HG03378 (cell line): ENCODE results near the gene FBXO22.

Experiments used
- ATAC-seq: cut with Tn5 transposase; IDR thresholded peaks from one replicate; pipeline ENCODE4 v1.9.1; 2021; ENCODE audit warnings: mild to moderate bottlenecking, moderate library complexity; ENCODE audit not compliant: unreplicated experiment

FBXO22 gene

GRCh38 chr15:75918135-75918534, 14.5 kb downstream of the FBXO22 start:
- ATAC-seq = no peak

DNA sequence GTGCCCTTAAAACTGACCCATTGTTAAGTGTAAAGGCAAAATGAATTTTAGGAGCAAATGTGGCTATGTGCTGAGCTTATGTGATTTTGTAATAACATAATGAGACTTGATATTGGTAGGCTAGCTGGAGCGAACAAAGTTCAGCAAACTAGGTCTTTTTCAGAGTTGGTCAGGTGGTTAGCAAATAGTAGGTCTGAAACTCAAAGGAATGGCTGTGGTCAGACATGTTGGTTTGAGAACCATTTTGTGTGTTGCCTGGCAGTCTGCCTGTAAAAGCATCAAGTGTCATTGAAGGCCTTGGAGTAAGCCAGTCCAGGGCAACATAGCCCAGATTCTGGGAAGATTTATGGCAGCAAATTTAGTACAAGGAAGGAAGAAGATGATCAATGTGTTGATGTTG, 16.4 kb downstream of the FBXO22 start:
- no peak for ATAC-seq

DNA sequence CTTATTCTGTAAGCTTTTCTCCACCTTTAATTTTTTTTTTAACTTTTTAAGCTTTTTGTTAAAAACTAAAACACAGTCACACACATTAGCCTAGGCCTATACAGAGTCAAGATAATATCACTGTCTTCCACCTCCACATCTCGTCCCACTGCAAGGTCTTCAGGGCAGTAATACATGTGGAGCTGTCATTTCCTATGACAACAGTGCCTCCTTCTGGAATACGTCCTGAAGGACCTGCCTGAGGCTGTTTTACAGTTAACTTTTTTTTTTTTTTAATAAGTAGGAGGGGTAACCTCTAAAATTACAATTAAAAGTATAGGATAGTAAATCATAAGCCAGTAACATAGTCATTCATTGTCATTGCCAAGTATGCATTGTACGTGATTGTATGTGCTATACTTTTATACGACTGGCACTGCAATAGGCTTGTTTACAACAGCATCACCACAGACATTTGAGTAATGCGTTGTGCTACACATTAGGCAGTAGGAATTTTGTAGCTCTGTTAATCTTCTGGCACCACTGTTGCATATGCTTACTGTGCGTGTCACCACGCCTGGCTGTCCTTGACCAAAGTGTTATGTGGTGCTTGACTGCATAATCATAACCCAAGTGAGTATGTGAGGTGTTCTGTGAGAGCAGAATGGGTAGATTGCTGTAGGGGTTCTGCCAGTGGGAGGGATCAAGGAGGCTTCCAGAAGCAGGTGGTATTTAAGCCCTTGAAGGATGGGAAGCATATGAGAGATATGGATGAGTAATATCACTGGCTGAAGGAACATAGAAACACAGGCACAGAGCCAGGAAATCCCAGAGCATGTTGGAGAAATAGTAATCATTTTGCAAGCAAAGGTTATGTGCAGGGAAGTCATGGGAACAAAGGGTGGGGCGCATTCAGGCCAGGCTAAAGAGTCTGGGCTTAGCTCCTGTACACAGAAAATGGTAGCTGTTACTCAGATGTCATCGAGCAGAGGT, 18.3 kb downstream of the FBXO22 start:
- no peak for ATAC-seq

DNA sequence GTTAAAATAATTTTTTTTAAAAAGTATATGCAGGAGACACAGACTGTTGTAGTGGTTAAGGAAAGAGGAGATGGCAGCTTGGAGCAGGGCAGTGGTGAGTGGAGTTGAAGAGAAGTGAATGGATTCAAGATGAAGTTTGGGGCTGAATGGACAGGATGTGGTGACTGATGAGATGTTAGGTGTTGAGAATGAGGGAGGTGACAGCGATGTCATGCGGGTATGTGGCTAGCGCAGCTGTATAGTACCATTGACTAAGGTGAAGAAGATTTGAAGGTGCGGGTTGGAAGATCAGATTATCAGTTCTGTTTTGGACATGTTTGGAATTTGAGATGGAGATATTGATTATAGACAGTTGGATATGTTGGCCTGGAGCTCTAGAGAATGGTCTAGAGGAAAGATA, 20.1 kb downstream of the FBXO22 start:
- ATAC-seq = no peak

DNA sequence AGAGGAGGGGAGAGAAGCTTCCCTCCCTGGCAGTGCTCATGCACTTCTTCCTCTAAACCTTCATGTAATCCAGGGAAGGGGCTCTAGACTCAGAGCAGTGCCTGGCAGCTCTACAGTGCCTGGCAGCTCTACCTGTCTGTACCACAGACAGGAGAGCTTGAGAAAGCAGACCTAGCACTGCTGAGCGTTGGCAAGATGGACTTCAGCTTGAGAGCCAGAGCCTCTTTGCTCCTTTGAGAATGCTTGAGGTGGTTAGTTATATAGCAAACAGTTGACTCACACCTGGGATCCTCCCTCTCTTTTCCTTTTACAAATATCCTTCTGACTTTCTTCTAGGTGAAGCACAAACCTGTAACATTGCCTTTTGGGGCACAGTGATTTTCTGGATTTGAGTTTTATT, 20.9 kb downstream of the FBXO22 start:
- no peak for ATAC-seq

GRCh38 chr15:75925440-75925839, 21.8 kb downstream of the FBXO22 start:
- no peak for ATAC-seq

DNA sequence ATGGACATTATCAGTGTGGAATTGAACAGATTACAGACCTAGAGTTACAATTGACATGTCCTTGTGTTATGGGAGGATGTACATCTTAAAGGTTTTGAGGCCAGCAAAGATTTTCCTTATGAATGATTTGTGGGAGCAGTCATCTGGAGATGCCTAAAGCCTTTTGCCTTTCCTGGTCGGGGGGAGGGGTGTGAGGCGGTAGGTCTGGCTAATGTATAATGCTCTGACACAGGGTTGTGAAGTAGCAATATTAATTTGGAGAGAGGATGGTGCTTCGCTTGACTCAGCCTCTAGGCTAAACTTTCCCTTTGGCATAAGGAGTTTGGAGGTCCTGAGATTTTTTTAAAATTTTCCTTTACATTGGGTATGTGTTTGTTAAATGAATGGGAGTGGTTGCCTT, 23.3 kb downstream of the FBXO22 start:
- no peak for ATAC-seq

- no peak for ATAC-seq
Observed at GRCh38 chr15:75927601-75928000, 23.9 kb downstream of the FBXO22 start.

DNA sequence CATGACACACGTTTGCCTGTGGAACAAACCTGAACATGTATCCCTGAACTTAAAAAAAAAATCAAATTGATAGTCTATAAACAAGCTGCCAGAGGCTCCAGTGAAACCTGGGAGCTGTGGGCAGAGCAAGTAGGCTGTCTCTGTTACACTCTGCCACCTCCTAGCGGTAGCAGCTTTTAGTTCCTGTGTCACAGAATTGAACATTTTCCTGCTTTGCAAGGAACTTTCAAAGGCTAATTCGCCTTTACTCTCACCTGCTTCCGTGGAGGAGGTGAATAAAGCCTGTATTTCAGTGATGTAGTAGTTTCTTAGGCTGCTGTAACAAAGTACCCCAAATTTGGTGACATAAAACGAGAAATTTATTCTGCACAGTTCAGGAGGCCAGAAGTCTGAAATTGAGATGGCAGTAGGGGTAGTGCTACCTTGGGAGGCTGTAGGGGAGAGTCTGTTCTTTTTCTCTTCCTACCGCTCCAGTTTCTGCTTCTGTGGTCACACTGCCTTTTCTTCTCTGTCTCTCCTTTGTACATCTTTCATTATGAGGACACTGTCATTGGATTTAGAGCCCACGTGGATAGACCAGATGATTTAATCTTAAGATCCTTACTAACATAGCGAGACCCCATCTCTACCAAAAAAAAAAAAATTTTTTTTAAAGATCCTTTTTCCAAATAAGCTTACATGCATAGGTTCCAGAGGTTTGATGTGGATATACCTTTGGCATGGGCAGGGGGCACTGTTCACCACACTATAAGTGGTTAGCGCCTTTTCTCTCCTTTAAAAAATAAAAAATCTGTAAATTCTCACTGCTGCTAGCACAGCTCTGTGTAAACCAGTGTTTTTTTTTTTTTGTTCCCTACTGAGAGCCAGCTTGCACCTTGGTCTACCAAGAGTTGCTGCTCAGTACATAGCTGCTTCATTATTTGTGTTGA, 25.3 kb downstream of the FBXO22 start:
- no peak for ATAC-seq

GRCh38 chr15:75929799-75930565, 26.3 kb downstream of the FBXO22 start:
- no peak for ATAC-seq

- no peak for ATAC-seq
Observed at GRCh38 chr15:75930866-75931265, 27.2 kb downstream of the FBXO22 start.

- no peak for ATAC-seq
Observed at GRCh38 chr15:75942464-75942863, 38.8 kb downstream of the FBXO22 start.

- no peak for ATAC-seq
Observed at GRCh38 chr15:75943246-75943645, 39.6 kb downstream of the FBXO22 start.

DNA sequence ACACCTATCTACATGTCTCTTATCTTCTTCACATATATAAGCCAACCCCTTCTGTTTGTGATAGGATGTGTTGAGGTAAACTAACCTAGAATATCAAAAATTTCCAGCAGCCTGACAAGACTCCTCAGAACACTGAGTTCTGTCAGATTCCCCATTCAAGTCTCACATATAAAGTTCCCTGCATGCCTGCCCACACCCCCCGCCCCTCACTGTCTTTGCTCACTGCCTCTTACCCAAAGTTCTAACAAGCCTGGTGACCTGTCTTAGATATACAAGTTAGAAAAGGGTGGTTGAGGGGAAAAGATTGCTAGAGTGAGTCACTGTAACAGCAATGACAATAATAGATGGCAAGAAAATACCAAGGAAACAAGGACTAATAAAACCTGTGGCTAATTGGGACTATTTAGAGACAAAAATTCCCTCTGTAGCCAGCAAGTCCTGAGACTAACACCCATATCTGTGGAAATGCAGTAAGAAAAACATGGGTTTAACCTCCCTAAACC, 40.1 kb downstream of the FBXO22 start:
- ATAC-seq = no peak

GRCh38 chr15:75945953-75946352, 42.3 kb downstream of the FBXO22 start:
- ATAC-seq = no peak

- ATAC-seq = no peak
Observed at GRCh38 chr15:75947092-75947491, 43.4 kb downstream of the FBXO22 start.

GRCh38 chr15:75948761-75949296, 45.2 kb downstream of the FBXO22 start:
- ATAC-seq = no peak

DNA sequence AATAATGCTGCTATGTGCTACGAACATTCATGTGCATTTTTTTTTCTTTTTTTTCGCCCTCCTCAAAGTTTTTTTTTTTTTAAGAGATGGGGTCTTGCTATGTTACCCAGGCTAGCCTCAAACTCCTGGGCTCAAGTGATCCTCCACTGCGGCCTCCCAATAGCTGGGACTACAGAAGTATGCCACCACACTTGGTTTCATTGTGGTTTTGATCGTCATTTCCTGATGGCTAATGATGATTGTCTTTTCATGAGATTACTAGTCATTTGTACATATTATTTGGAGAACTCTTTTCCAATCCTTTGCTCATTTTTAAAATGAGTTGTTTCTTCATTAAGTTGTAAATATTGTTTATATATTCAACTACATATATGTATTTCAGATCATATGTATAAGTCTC, 48.8 kb downstream of the FBXO22 start:
- ATAC-seq = no peak

DNA sequence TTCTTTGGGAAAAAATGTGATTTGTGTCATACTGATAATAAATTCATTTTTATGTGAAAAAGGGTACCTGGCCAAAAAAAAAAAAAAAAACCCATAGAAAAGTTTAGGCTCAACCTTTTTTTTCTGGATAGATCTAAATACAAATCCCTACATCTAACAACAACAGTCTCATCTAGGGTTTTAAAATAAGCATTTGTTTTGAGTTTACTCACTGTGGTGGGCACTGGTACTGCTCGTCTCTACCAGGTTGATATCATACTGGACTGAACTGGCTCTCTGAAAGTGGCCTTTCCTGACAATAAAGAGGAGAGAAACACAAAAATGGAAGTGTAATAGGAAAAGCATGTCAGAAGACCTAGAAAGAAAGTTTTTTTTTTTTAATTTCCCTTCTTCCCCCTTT, 52.0 kb downstream of the FBXO22 start:
- no peak for ATAC-seq

GRCh38 chr15:75961331-75961730, 57.7 kb downstream of the FBXO22 start:
- ATAC-seq = no peak
